DND-41 (cell line): ENCODE measurements around the gene SGMS1.
"Not testable (repeated sequence)": the region's sequence is repeated elsewhere in the genome, so short reads cannot be mapped to it uniquely, and the experiment has no call there.

Experiments used
- ATAC-seq: fragments of 200-7000 bp; cut with Tn5 transposase; 3 replicates; pipeline ENCODE4 v1.9.1; 2021; ENCODE audit warnings: low read depth; ENCODE audit not compliant: insufficient read depth
- DNase-seq: peaks from one replicate; pipeline ENCODE4 v3.0.0-alpha.2; 2020
- H2AFZ ChIP-seq: 2 replicates; pipeline ENCODE4 v1.6.0; 2012; ENCODE audit warnings: low read depth, low read length
- H3K27ac ChIP-seq: 2 replicates; pipeline ENCODE4 v1.5.1; 2012; ENCODE audit warnings: low read length, inconsistent platforms
- H3K27me3 ChIP-seq: fragments of 200-600 bp; sonication (generic); 2 replicates; pipeline ENCODE4 v1.6.0; 2012; ENCODE audit warnings: low read length, mild to moderate bottlenecking, inconsistent platforms; ENCODE audit not compliant: insufficient read depth, poor library complexity
- H3K36me3 ChIP-seq: 2 replicates; pipeline ENCODE4 v1.5.1; 2012; ENCODE audit warnings: low read length, inconsistent platforms; ENCODE audit not compliant: insufficient read depth
- H3K4me1 ChIP-seq: 2 replicates; pipeline ENCODE4 v1.5.1; 2012; ENCODE audit warnings: mild to moderate bottlenecking, low read length; ENCODE audit not compliant: insufficient read depth
- H3K4me2 ChIP-seq: 2 replicates; pipeline ENCODE4 v1.6.0; 2012; ENCODE audit warnings: mild to moderate bottlenecking, moderate library complexity, low read length, inconsistent platforms; ENCODE audit not compliant: insufficient read depth
- H3K4me3 ChIP-seq, 2 experiments: fragments of 200-600 bp in 1 of 2; shearing (Covaris generic) in 1 of 2; 2 replicates each; pipeline ENCODE4 v1.5.1; 2012 to 2016; ENCODE audit warnings: inconsistent platforms in 2 of 2, low read length in 2 of 2, mild to moderate bottlenecking in 2 of 2, low read depth in 1 of 2, moderate library complexity in 1 of 2
- H3K79me2 ChIP-seq: 2 replicates; pipeline ENCODE4 v1.6.0; 2012; ENCODE audit warnings: low read length, inconsistent platforms; ENCODE audit not compliant: insufficient read depth
- H3K9ac ChIP-seq: 2 replicates; pipeline ENCODE4 v1.6.0; 2012; ENCODE audit warnings: low read depth, mild to moderate bottlenecking, inconsistent platforms, low read length, moderate library complexity
- H3K9me3 ChIP-seq: 2 replicates; pipeline ENCODE4 v1.5.1; 2012; ENCODE audit warnings: low read length, moderate library complexity, mild to moderate bottlenecking, inconsistent platforms; ENCODE audit not compliant: insufficient read depth, severe bottlenecking
- H4K20me1 ChIP-seq: 2 replicates; pipeline ENCODE4 v1.6.0; 2012; ENCODE audit warnings: low read length; ENCODE audit not compliant: insufficient read depth
- EZH2 ChIP-seq: IDR thresholded peaks from 3 replicates; pipeline ENCODE4 v1.6.1; 2012; ENCODE audit warnings: borderline replicate concordance, low read depth, mild to moderate bottlenecking, moderate library complexity, low read length, inconsistent platforms; ENCODE audit not compliant: severe bottlenecking
- TF ChIP-seq, protein P1 (sequence below): IDR thresholded peaks from 2 replicates; pipeline ENCODE4 v1.5.1; 2012; ENCODE audit warnings: borderline replicate concordance, low read length, moderate library complexity, mild to moderate bottlenecking; ENCODE audit not compliant: poor library complexity, severe bottlenecking; ENCODE audit errors: extremely low read depth

The SGMS1 gene

DNA sequence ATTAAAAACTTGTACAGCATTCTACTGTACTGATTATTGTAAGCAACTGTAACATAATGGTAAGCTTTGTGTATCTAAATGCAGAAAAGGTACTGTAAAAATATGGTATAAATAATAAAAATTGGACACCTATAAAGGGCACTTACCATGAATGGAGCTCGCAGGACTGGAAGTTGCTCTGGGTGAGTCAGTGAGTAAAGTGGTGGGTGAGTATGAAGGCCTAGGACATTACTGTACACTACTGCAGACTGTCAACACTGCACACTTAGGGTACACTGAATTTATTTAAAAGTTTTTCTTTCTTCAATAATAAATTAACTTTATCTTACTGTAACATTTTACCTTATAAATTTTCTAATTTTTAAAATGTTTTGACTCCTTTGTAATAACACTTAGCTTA lies 253.8 kb downstream of the SGMS1 start:
- Histone ChIP-seq H3K9ac (no peak overlapping the region), H3K27me3 (no peaks in the 10 kb centered on the region), H3K4me3 (no peak overlapping the region), H2AFZ (no peak overlapping the region), H4K20me1 (no peaks in the 10 kb centered on the region), H3K36me3 (no peaks in the 10 kb centered on the region), H3K27ac (no peak overlapping the region), H3K9me3 (no peaks in the 10 kb centered on the region), H3K79me2 (no peaks in the 10 kb centered on the region), H3K4me1 (no peaks in the 10 kb centered on the region), H3K4me2 (no peak overlapping the region)
- DNase-seq (no peak), ATAC-seq (no peak)
- TF ChIP-seq, protein P1, sequence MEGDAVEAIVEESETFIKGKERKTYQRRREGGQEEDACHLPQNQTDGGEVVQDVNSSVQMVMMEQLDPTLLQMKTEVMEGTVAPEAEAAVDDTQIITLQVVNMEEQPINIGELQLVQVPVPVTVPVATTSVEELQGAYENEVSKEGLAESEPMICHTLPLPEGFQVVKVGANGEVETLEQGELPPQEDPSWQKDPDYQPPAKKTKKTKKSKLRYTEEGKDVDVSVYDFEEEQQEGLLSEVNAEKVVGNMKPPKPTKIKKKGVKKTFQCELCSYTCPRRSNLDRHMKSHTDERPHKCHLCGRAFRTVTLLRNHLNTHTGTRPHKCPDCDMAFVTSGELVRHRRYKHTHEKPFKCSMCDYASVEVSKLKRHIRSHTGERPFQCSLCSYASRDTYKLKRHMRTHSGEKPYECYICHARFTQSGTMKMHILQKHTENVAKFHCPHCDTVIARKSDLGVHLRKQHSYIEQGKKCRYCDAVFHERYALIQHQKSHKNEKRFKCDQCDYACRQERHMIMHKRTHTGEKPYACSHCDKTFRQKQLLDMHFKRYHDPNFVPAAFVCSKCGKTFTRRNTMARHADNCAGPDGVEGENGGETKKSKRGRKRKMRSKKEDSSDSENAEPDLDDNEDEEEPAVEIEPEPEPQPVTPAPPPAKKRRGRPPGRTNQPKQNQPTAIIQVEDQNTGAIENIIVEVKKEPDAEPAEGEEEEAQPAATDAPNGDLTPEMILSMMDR, result no peak
- no peak for TF ChIP-seq EZH2

DNA sequence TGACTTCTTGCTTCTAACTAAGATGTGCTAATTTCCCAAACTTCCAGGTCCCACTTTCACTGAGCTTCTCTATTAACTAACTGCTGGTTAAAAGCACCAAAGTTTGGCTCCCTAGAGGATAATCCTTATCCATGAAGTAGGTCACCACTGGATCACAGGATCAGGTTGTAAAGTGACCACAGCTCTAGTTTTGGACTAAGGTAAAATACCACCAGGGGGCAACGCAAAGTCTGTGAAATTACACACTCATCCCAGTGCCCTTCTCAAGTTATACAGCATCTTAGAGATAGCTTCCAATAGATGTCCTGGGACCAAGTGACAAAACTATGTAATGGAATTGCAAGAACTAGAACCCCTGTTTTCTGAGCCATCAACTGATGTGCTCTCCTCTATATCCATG lies 256.0 kb downstream of the SGMS1 start:
- H3K9ac ChIP-seq, result no peak overlapping the region
- H3K9me3 ChIP-seq, result no peaks in the 10 kb centered on the region
- ATAC-seq (no peak), DNase-seq (no peak)
- TF ChIP-seq, protein P1, result peak; percentile 26
- no peak for TF ChIP-seq EZH2
- no peaks in the 10 kb centered on the region for H3K36me3 ChIP-seq
- no peak overlapping the region for H3K27ac ChIP-seq
- no peak overlapping the region for H3K4me2 ChIP-seq
- H3K79me2 ChIP-seq, result no peaks in the 10 kb centered on the region
- H2AFZ ChIP-seq, result no peak overlapping the region
- H3K4me1 ChIP-seq, result no peaks in the 10 kb centered on the region
- no peaks in the 10 kb centered on the region for H4K20me1 ChIP-seq
- no peaks in the 10 kb centered on the region for H3K27me3 ChIP-seq
- H3K4me3 ChIP-seq, result no peak overlapping the region

DNA sequence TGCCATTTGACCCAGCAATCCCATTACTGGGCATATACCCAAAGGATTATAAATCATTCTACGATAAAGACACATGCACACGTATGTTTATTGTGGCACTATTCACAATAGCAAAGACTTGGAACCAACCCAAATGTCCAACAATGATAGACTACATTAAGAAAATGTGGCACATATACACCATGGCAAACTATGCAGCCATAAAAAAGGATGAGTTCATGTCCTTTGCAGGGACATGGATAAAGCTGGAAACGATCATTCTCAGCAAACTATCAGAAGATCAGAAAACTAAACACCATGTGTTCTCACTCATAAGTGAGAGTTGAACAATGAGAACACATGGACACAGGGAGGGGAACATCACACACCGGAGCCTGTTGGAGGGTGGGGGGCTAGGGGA lies 257.3 kb downstream of the SGMS1 start:
- H3K4me2 ChIP-seq, H4K20me1 ChIP-seq, H3K27ac ChIP-seq, H3K9ac ChIP-seq, H3K9me3 ChIP-seq, H2AFZ ChIP-seq, H3K36me3 ChIP-seq, H3K4me1 ChIP-seq, H3K4me3 ChIP-seq, ATAC-seq, DNase-seq, H3K27me3 ChIP-seq, H3K79me2 ChIP-seq: not testable (repeated sequence)

DNA sequence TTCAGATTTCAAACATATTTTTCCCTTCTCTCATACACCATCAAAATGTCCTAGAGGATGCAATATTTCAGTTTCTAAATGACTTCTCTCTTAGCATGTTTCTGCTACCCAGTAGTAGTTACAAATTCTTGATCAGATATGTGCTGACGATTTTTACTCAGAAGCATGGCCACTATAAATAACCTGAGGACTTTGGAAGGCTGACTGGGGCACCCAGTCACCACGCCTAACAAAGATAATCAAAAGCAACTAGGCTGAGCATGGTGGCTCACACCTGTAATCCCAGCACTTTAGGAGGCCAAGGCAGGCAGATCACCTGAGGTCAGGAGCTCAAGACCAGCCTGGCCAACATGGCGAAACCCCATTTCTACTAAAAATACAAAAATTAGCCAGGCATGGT lies 259.0 kb downstream of the SGMS1 start:
- not testable (repeated sequence) for H3K4me1 ChIP-seq, H3K36me3 ChIP-seq, H3K27me3 ChIP-seq, DNase-seq, H3K9me3 ChIP-seq, H2AFZ ChIP-seq, H3K4me3 ChIP-seq, ATAC-seq, H3K9ac ChIP-seq, H4K20me1 ChIP-seq, H3K4me2 ChIP-seq, H3K79me2 ChIP-seq, H3K27ac ChIP-seq
